Body of pancreas (tissue), 4 donors: ENCODE results near the gene NSUN4.
"Not testable (repeated sequence)": the region's sequence is repeated elsewhere in the genome, so short reads cannot be mapped to it uniquely, and the experiment has no call there.

ENCODE experiments used
- POLR2A ChIP-seq, 3 donors: fragments of 450-650 bp; IDR thresholded peaks; one replicate each; pipeline ENCODE4 v1.6.1; 2016; ENCODE audit warnings: antibody characterized with exemption in 3 of 3, mild to moderate bottlenecking in 2 of 3
- TF ChIP-seq, protein P1 (sequence below), 7 experiments: fragments of 450-650 bp in 4 of 7; fragments of 200-600 bp in 3 of 7; sonication (generic) in 3 of 7; IDR thresholded peaks; one replicate each; pipeline ENCODE4 v1.5.1; 2016 to 2019; ENCODE audit warnings: antibody characterized with exemption in 7 of 7

DNA sequence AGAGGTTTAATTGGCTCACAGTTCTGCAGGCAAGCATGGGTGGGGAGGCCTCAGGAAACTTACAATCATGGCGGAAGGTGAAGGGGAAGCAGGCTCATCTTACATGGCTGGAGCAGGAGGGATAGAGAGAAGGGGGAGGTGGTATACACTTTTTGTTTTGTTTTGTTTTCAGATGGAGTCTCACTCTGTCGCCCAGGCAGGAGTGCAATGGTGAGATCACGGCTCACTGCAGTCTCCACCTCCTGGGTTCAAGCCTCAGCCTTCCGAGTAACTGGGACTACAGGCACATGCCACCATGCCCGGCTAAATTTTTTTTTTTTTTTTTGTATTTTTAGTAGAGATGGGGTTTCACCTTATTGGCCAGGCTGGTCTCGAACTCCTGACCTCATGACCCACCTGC is 18.4 kb upstream of the NSUN4 start:
- not testable (repeated sequence) for TF ChIP-seq POLR2A (IDR thresholded peaks at IDR 0.05)
- TF ChIP-seq, protein P1, sequence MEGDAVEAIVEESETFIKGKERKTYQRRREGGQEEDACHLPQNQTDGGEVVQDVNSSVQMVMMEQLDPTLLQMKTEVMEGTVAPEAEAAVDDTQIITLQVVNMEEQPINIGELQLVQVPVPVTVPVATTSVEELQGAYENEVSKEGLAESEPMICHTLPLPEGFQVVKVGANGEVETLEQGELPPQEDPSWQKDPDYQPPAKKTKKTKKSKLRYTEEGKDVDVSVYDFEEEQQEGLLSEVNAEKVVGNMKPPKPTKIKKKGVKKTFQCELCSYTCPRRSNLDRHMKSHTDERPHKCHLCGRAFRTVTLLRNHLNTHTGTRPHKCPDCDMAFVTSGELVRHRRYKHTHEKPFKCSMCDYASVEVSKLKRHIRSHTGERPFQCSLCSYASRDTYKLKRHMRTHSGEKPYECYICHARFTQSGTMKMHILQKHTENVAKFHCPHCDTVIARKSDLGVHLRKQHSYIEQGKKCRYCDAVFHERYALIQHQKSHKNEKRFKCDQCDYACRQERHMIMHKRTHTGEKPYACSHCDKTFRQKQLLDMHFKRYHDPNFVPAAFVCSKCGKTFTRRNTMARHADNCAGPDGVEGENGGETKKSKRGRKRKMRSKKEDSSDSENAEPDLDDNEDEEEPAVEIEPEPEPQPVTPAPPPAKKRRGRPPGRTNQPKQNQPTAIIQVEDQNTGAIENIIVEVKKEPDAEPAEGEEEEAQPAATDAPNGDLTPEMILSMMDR (IDR thresholded peaks at IDR 0.05), result not testable (repeated sequence)
